ENCODE data around the gene ASAP3.

The ASAP3 gene

DNA sequence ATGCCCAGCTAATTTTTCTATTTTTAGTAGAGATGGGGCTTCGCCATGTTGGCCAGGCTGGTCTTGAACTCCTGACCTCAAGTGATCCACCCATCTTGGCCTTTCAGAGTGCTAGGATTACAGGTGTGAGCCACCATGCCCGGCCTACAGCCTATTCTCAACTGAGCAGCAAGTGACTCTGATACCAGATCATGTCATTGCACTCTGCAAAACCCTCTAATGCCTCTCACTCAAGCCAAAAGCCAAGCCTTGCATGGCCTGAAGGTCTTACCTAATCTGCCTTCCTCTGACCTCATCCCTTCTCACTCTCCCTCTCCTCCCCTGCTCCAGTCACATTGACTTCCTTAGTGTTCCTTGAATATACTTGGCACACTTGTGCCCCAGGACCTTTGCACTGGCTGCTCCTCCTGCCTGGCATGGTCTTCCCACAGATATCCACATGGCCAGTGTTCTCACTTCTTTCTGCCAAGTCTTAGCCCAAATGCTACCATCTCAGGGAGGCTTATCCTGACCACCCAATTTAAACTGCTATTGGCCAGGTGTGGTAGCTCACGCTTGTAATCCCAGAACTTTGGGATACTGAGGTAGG, 8.2 kb upstream of the ASAP3 start:
- Histone ChIP-seq H3K4me1 (ENCODE audit: low read depth, poor library complexity, severe bottlenecking) (peaks cover 5% of the 10 kb centered on the region), H2AFZ (ENCODE audit: low read depth) (no peak overlapping the region), H3K36me3 (ENCODE audit: insufficient read depth) (no peaks in the 10 kb centered on the region), H3K4me2 (no peak overlapping the region), H4K20me1 (ENCODE audit: insufficient read depth) (no peaks in the 10 kb centered on the region), H3K79me2 (ENCODE audit: insufficient read depth, low read depth) (no peaks in the 10 kb centered on the region), H3K9ac (no peak overlapping the region), H3K27ac (no peak overlapping the region), H3K27me3 (ENCODE audit: insufficient read depth, low read depth) (no peaks in the 10 kb centered on the region), H3K4me3 (IDR thresholded peaks at IDR 0.05; ENCODE audit: insufficient read depth, low read depth, low read length) (no peak overlapping the region)
- TF ChIP-seq, protein P1, sequence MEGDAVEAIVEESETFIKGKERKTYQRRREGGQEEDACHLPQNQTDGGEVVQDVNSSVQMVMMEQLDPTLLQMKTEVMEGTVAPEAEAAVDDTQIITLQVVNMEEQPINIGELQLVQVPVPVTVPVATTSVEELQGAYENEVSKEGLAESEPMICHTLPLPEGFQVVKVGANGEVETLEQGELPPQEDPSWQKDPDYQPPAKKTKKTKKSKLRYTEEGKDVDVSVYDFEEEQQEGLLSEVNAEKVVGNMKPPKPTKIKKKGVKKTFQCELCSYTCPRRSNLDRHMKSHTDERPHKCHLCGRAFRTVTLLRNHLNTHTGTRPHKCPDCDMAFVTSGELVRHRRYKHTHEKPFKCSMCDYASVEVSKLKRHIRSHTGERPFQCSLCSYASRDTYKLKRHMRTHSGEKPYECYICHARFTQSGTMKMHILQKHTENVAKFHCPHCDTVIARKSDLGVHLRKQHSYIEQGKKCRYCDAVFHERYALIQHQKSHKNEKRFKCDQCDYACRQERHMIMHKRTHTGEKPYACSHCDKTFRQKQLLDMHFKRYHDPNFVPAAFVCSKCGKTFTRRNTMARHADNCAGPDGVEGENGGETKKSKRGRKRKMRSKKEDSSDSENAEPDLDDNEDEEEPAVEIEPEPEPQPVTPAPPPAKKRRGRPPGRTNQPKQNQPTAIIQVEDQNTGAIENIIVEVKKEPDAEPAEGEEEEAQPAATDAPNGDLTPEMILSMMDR (conservative IDR thresholded peaks at IDR 0.05; ENCODE audit: low read depth, low read length) = no peak

DNA sequence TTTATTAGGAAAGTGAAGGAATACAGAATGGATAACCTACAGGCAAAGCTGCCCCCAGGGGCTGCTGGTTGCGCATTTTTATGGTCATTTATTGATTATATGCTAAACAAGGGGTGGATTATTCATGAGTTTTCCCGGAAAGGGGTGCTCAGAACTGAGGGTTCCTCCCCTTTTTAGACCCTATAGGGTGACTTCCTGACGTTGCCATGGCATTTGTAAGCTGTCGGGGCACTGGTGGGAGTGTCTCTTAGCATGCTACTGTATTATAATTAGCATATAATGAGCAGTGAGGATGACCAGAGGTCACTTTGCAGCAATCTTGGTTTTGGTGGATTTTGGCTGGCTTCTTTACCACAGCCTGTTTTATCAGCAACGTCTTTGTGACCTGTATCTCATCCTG, 5.9 kb upstream of the ASAP3 start:
- Histone ChIP-seq H3K36me3 (ENCODE audit: insufficient read depth) (no peaks in the 10 kb centered on the region), H3K27ac (no peak overlapping the region), H3K79me2 (ENCODE audit: insufficient read depth, low read depth) (no peaks in the 10 kb centered on the region), H3K27me3 (ENCODE audit: insufficient read depth, low read depth) (peaks cover 7% of the 10 kb centered on the region), H3K4me1 (ENCODE audit: low read depth, poor library complexity, severe bottlenecking) (peaks cover 2% of the 10 kb centered on the region), H2AFZ (ENCODE audit: low read depth) (no peak overlapping the region), H3K4me2 (no peak overlapping the region), H3K9ac (no peak overlapping the region), H3K4me3 (IDR thresholded peaks at IDR 0.05; ENCODE audit: insufficient read depth, low read depth, low read length) (no peak overlapping the region), H4K20me1 (ENCODE audit: insufficient read depth) (no peaks in the 10 kb centered on the region)
- TF ChIP-seq, protein P1 (conservative IDR thresholded peaks at IDR 0.05; ENCODE audit: low read depth, low read length) = no peak

GRCh38 chr1:23485002-23485332, 988 bp upstream of the ASAP3 start:
- H3K4me3 ChIP-seq (IDR thresholded peaks at IDR 0.05; ENCODE audit: insufficient read depth, low read depth, low read length) = no peak overlapping the region
- peaks cover 7% of the 10 kb centered on the region for H3K4me1 ChIP-seq (ENCODE audit: low read depth, poor library complexity, severe bottlenecking)
- peak overlapping the region; percentile 47; the same call in 1 of the 2 replicates for H2AFZ ChIP-seq (ENCODE audit: low read depth)
- peak overlapping the region; percentile 72 for H3K4me2 ChIP-seq
- H3K79me2 ChIP-seq (ENCODE audit: insufficient read depth, low read depth) = no peaks in the 10 kb centered on the region
- no peak overlapping the region for H3K27ac ChIP-seq
- H4K20me1 ChIP-seq (ENCODE audit: insufficient read depth) = no peaks in the 10 kb centered on the region
- H3K9ac ChIP-seq = no peak overlapping the region
- H3K36me3 ChIP-seq (ENCODE audit: insufficient read depth) = no peaks in the 10 kb centered on the region
- TF ChIP-seq, protein P1 (conservative IDR thresholded peaks at IDR 0.05; ENCODE audit: low read depth, low read length) = no peak
- H3K27me3 ChIP-seq (ENCODE audit: insufficient read depth, low read depth) = peaks cover 7% of the 10 kb centered on the region

- peak overlapping the region; percentile 47; the same call in 1 of the 2 replicates for H2AFZ ChIP-seq (ENCODE audit: low read depth)
- no peaks in the 10 kb centered on the region for H3K36me3 ChIP-seq (ENCODE audit: insufficient read depth)
- H3K4me2 ChIP-seq = peak overlapping the region; percentile 72
- no peak overlapping the region for H3K27ac ChIP-seq
- no peak overlapping the region for H3K4me3 ChIP-seq (IDR thresholded peaks at IDR 0.05; ENCODE audit: insufficient read depth, low read depth, low read length)
- peaks cover 7% of the 10 kb centered on the region for H3K4me1 ChIP-seq (ENCODE audit: low read depth, poor library complexity, severe bottlenecking)
- TF ChIP-seq, protein P1 (conservative IDR thresholded peaks at IDR 0.05; ENCODE audit: low read depth, low read length) = no peak
- H3K27me3 ChIP-seq (ENCODE audit: insufficient read depth, low read depth) = peaks cover 7% of the 10 kb centered on the region
- no peaks in the 10 kb centered on the region for H4K20me1 ChIP-seq (ENCODE audit: insufficient read depth)
- H3K79me2 ChIP-seq (ENCODE audit: insufficient read depth, low read depth) = no peaks in the 10 kb centered on the region
- no peak overlapping the region for H3K9ac ChIP-seq
These were observed 448 bp upstream of the ASAP3 start for GRCh38 chr1:23484253-23485001.

Data from KMS-11 (cell line).